Left lung (tissue), 10 donors: ENCODE data around the gene LRFN2. TPM values are rescaled to one million over a fixed set of nuclear protein-coding genes. Genes with fewer than 3 reads are reported as not detected.
A peak's percentile ranks its signal among the peaks of the same experiment; 100 is the strongest.

Experiments
- ATAC-seq: fragments of 200-7000 bp; cut with Tn5 transposase; one replicate; pipeline ENCODE4 v1.9.1; 2020; ENCODE audit warnings: moderate library complexity
- DNase-seq, 4 donors: peaks; one replicate each; pipeline ENCODE4 v3.0.0-alpha.2; 2013 to 2020
- H3K27ac ChIP-seq, 2 donors: fragments of 200-600 bp; sonication (generic) in 1 of 2; one replicate each; pipeline versions ENCODE4 v1.5.0 to v1.8.0; 2020 to 2021
- H3K27me3 ChIP-seq, 2 donors: fragments of 200-600 bp; sonication (generic) in 1 of 2; one replicate each; pipeline versions ENCODE4 v1.5.0 to v1.8.0; 2020 to 2021
- H3K36me3 ChIP-seq, 2 donors: fragments of 200-600 bp; sonication (generic) in 1 of 2; one replicate each; pipeline versions ENCODE4 v1.5.0 to v1.8.0; 2020 to 2021
- H3K4me1 ChIP-seq, 2 donors: fragments of 200-600 bp; one replicate each; pipeline ENCODE4 v1.8.0; 2021
- H3K4me3 ChIP-seq, 2 donors: fragments of 200-600 bp; sonication (generic) in 1 of 2; one replicate each; pipeline versions ENCODE4 v1.5.0 to v1.8.0; 2020 to 2021; ENCODE audit warnings: mild to moderate bottlenecking in 1 of 2
- H3K9me3 ChIP-seq, 2 donors: fragments of 200-600 bp; sonication (generic) in 1 of 2; one replicate each; pipeline versions ENCODE4 v1.5.0 to v1.8.0; 2020 to 2021
- CTCF ChIP-seq, 2 donors: fragments of 200-600 bp; sonication (generic) in 1 of 2; IDR thresholded peaks; one replicate each; pipeline versions ENCODE4 v1.5.0 to v1.8.0; 2021; ENCODE audit warnings: antibody characterized with exemption in 2 of 2
- intact Hi-C, 2 donors: fragments of 100-400 bp; cut with DNase I; formaldehyde crosslinking; loops; one replicate each; pipeline versions ENCODE4 v1.11.2 to v1.14.2; 2022
- polyA plus RNA-seq, 6 donors: library from polyadenylated mRNA; unstranded; fragments of 120-200 nt; gene quantifications; one replicate each; pipeline ENCODE4 v1.2.1, GENCODE V29; 2013; ENCODE audit not compliant: insufficient read length in 6 of 6
- total RNA-seq, 2 donors: library from RNA; stranded (reverse); fragmentation: NEBNext Ultra II Directional; extraction: Animal tissue kit (Norgen Biotek cat#: 25700); gene quantifications; one replicate each; pipeline ENCODE4 v1.2.1, GENCODE V29; 2021
- donor health status: DM: no; HTN: yes; CAD: no.
- donor health status: DM: no; HTN: no; CAD: no.

LRFN2 gene
- total and polyA plus RNA-seq, 8 donors, result 0.05 to 0.18 (median 0.11) TPM; not detected in 2

GRCh38 chr6:40466986-40467539 lies 120.1 kb downstream of the LRFN2 start:
- no peak for TF ChIP-seq CTCF (IDR thresholded peaks at IDR 0.05)

GRCh38 chr6:40461643-40462042 lies 125.5 kb downstream of the LRFN2 start:
- H3K9me3 ChIP-seq, result no peaks in the 10 kb centered on the region
- no peaks in the 10 kb centered on the region for H3K27me3 ChIP-seq
- no peaks in the 10 kb centered on the region for H3K4me1 ChIP-seq
- DNase-seq (no peak), ATAC-seq (no peak)
- H3K4me3 ChIP-seq, result no peak overlapping the region
- H3K36me3 ChIP-seq, result no peaks in the 10 kb centered on the region
- intact Hi-C loops, result no loop called here
- no peak for TF ChIP-seq CTCF (IDR thresholded peaks at IDR 0.05)
- no peak overlapping the region for H3K27ac ChIP-seq

More at GRCh38 chr6:40466986-40467539, 120.1 kb downstream of the LRFN2 start:
- DNase-seq, result peak in 1 of 4 donors; percentile 73
- no peak overlapping the region for H3K4me3 ChIP-seq
- no peak for ATAC-seq
- intact Hi-C loops, result no loop called here
- no peaks in the 10 kb centered on the region for H3K9me3 ChIP-seq
- H3K36me3 ChIP-seq, result no peaks in the 10 kb centered on the region
- no peaks in the 10 kb centered on the region for H3K4me1 ChIP-seq
- H3K27ac ChIP-seq, result no peak overlapping the region
- peaks cover 0 to 1% of the 10 kb centered on the region in 2 donors for H3K27me3 ChIP-seq

- DNase-seq, result no peak
- intact Hi-C loops, result no loop called here
- H3K27me3 ChIP-seq, result no peaks in the 10 kb centered on the region
- H3K4me1 ChIP-seq, result no peaks in the 10 kb centered on the region
- no peak overlapping the region for H3K4me3 ChIP-seq
- no peak overlapping the region for H3K27ac ChIP-seq
- no peak for TF ChIP-seq CTCF (IDR thresholded peaks at IDR 0.05)
- ATAC-seq, result no peak
- H3K36me3 ChIP-seq, result no peaks in the 10 kb centered on the region
- H3K9me3 ChIP-seq, result no peaks in the 10 kb centered on the region
Measured at GRCh38 chr6:40460380-40460779, 126.8 kb downstream of the LRFN2 start.

- Histone ChIP-seq H3K9me3 (no peaks in the 10 kb centered on the region), H3K27ac (no peak overlapping the region), H3K27me3 (no peaks in the 10 kb centered on the region), H3K4me3 (no peak overlapping the region), H3K36me3 (no peaks in the 10 kb centered on the region), H3K4me1 (no peaks in the 10 kb centered on the region)
- no peak for TF ChIP-seq CTCF (IDR thresholded peaks at IDR 0.05)
- intact Hi-C loops, result no loop called here
- ATAC-seq, result no peak
- no peak for DNase-seq
Measured at GRCh38 chr6:40457261-40457660, 129.9 kb downstream of the LRFN2 start.

- no peaks in the 10 kb centered on the region for H3K4me1 ChIP-seq
- no peak overlapping the region for H3K27ac ChIP-seq
- TF ChIP-seq CTCF (IDR thresholded peaks at IDR 0.05), result no peak
- H3K9me3 ChIP-seq, result no peaks in the 10 kb centered on the region
- H3K4me3 ChIP-seq, result no peak overlapping the region
- no peak for DNase-seq
- H3K36me3 ChIP-seq, result no peaks in the 10 kb centered on the region
- ATAC-seq, result no peak
- intact Hi-C loops, result no loop called here
- H3K27me3 ChIP-seq, result no peaks in the 10 kb centered on the region
Measured at GRCh38 chr6:40456390-40457013, 130.7 kb downstream of the LRFN2 start.
